Measurements from ENCODE around the gene HTR3B. TPM values are rescaled to one million over a fixed set of nuclear protein-coding genes. Genes with fewer than 3 reads are reported as not detected.
"Not testable (repeated sequence)": the region's sequence is repeated elsewhere in the genome, so short reads cannot be mapped to it uniquely, and the experiment has no call there.

HTR3B gene
- total RNA-seq, 1 donor from 2014 or later = not detected

GRCh38 chr11:113907152-113907551 is 2.6 kb downstream of the HTR3B start:
- Mint-ChIP-seq H3K4me1 (ENCODE audit: low read depth, unreplicated experiment) (peaks cover 9% of the 10 kb centered on the region), H3K4me3 (ENCODE audit: unreplicated experiment) (no peak overlapping the region), H3K27ac (ENCODE audit: unreplicated experiment) (no peak overlapping the region), H3K36me3 (ENCODE audit: unreplicated experiment) (no peaks in the 10 kb centered on the region), H3K9me3 (ENCODE audit: unreplicated experiment) (no peaks in the 10 kb centered on the region), H3K27me3 (ENCODE audit: unreplicated experiment) (no peaks in the 10 kb centered on the region)
- TF ChIP-seq CTCF (IDR thresholded peaks at IDR 0.05; ENCODE audit: partially characterized antibody, unreplicated experiment) = no peak
- DNase-seq = no peak

- Mint-ChIP-seq H3K27ac (ENCODE audit: unreplicated experiment) (no peak overlapping the region), H3K4me3 (ENCODE audit: unreplicated experiment) (no peak overlapping the region), H3K9me3 (ENCODE audit: unreplicated experiment) (no peaks in the 10 kb centered on the region), H3K27me3 (ENCODE audit: unreplicated experiment) (no peaks in the 10 kb centered on the region), H3K36me3 (ENCODE audit: unreplicated experiment) (no peaks in the 10 kb centered on the region), H3K4me1 (ENCODE audit: low read depth, unreplicated experiment) (peaks cover 9% of the 10 kb centered on the region)
- no peak for DNase-seq
- TF ChIP-seq CTCF (IDR thresholded peaks at IDR 0.05; ENCODE audit: partially characterized antibody, unreplicated experiment) = no peak
Observed at GRCh38 chr11:113907681-113908080, 3.1 kb downstream of the HTR3B start.

- no peaks in the 10 kb centered on the region for H3K36me3 Mint-ChIP-seq (ENCODE audit: unreplicated experiment)
- no peak for DNase-seq
- no peaks in the 10 kb centered on the region for H3K27me3 Mint-ChIP-seq (ENCODE audit: unreplicated experiment)
- no peak for TF ChIP-seq CTCF (IDR thresholded peaks at IDR 0.05; ENCODE audit: partially characterized antibody, unreplicated experiment)
- H3K27ac Mint-ChIP-seq (ENCODE audit: unreplicated experiment) = no peak overlapping the region
- H3K4me3 Mint-ChIP-seq (ENCODE audit: unreplicated experiment) = no peak overlapping the region
- peaks cover 9% of the 10 kb centered on the region for H3K4me1 Mint-ChIP-seq (ENCODE audit: low read depth, unreplicated experiment)
- H3K9me3 Mint-ChIP-seq (ENCODE audit: unreplicated experiment) = no peaks in the 10 kb centered on the region
Observed at GRCh38 chr11:113908098-113908497, 3.5 kb downstream of the HTR3B start.

- H3K9me3 Mint-ChIP-seq (ENCODE audit: unreplicated experiment); H3K36me3 Mint-ChIP-seq (ENCODE audit: unreplicated experiment); H3K4me1 Mint-ChIP-seq (ENCODE audit: low read depth, unreplicated experiment); H3K27ac Mint-ChIP-seq (ENCODE audit: unreplicated experiment); H3K4me3 Mint-ChIP-seq (ENCODE audit: unreplicated experiment); DNase-seq; H3K27me3 Mint-ChIP-seq (ENCODE audit: unreplicated experiment): not testable (repeated sequence)
Observed at GRCh38 chr11:113911491-113911890, 6.9 kb downstream of the HTR3B start.

- Mint-ChIP-seq H3K4me1 (ENCODE audit: low read depth, unreplicated experiment) (no peaks in the 10 kb centered on the region), H3K36me3 (ENCODE audit: unreplicated experiment) (no peaks in the 10 kb centered on the region), H3K27me3 (ENCODE audit: unreplicated experiment) (peaks cover 3% of the 10 kb centered on the region), H3K27ac (ENCODE audit: unreplicated experiment) (no peak overlapping the region), H3K9me3 (ENCODE audit: unreplicated experiment) (peaks cover 2% of the 10 kb centered on the region), H3K4me3 (ENCODE audit: unreplicated experiment) (no peak overlapping the region)
- DNase-seq = no peak
- no peak for TF ChIP-seq CTCF (IDR thresholded peaks at IDR 0.05; ENCODE audit: partially characterized antibody, unreplicated experiment)
Observed at GRCh38 chr11:113923572-113923971, 19.0 kb downstream of the HTR3B start.

All from glutamatergic neuron (in vitro differentiated cells).